ENCODE results near the gene CCDC85C. TPM values are rescaled to one million over a fixed set of nuclear protein-coding genes. Genes with fewer than 3 reads are reported as not detected.

CCDC85C gene
- total RNA-seq, 1 experiment from 2014 or later, result 42.3 TPM

GRCh38 chr14:99568567-99569560, 35.1 kb downstream of the CCDC85C start:
- Histone ChIP-seq H3K4me1 (ENCODE audit: control insufficient read depth in 1 of 2, insufficient read depth in 2 of 2, low read length in 2 of 2) (peaks cover 34 to 48% of the 10 kb centered on the region in 2 experiments), H3K9me2 (ENCODE audit: insufficient read depth) (no peaks in the 10 kb centered on the region), H3K27me3 (ENCODE audit: insufficient read depth, low read length) (no peaks in the 10 kb centered on the region), H4K20me1 (ENCODE audit: insufficient read depth) (no peaks in the 10 kb centered on the region), H2AFZ (ENCODE audit: low read depth, low read length, poor library complexity, severe bottlenecking) (no peak overlapping the region), H3K79me2 (ENCODE audit: insufficient read depth, low read length) (peaks cover 33% of the 10 kb centered on the region), H3K9me3 (ENCODE audit: control insufficient read depth in 1 of 2, insufficient read depth in 1 of 2, low read depth in 1 of 2, low read length in 2 of 2) (no peaks in the 10 kb centered on the region), H3K4me2 (ENCODE audit: low read length) (no peak overlapping the region; the same call in 1 of the 2 replicates), H3K36me3 (ENCODE audit: control insufficient read depth in 1 of 2, insufficient read depth in 2 of 2, low read length in 2 of 2) (no peaks in the 10 kb centered on the region), H3K27ac (ENCODE audit: low read depth, low read length) (no peak overlapping the region), H3K4me3 (replicated peaks in 1 of 2; ENCODE audit: low read depth in 1 of 2, low read length in 2 of 2) (no peak overlapping the region), H3K9ac (ENCODE audit: low read length) (no peak overlapping the region)
- ChIA-PET POLR2A (interaction anchor here (0.7 kb wide), 1 partner anchor 11 kb away, joined by 3 read pairs; no protein-coding TSS in a partner anchor), RAD21 (ENCODE audit: low non-redundant PET in 1 of 2, low total read pairs in 2 of 2, uncharacterized antibody in 2 of 2, unreplicated experiment in 2 of 2) (no interaction called here), CTCF (no interaction called here)
- no peak for ATAC-seq
- intact Hi-C loops (cut with micrococcal nuclease), result no loop called here
- TF ChIP-seq JUND (IDR thresholded peaks at IDR 0.05) (no peak), ZNF274 (IDR thresholded peaks at IDR 0.05; ENCODE audit: low read depth, low read length) (no peak), FOSL1 (IDR thresholded peaks at IDR 0.05; ENCODE audit: low read depth) (no peak), CBX3 (IDR thresholded peaks at IDR 0.05; ENCODE audit: low read depth) (no peak), ZBTB33 (IDR thresholded peaks at IDR 0.05; ENCODE audit: extremely low read depth, insufficient replicate concordance, low read length) (no peak), EZH2phosphoT487 (IDR thresholded peaks at IDR 0.05; ENCODE audit: borderline replicate concordance) (no peak), SP1 (IDR thresholded peaks at IDR 0.05; ENCODE audit: low read depth) (no peak), ELF1 (IDR thresholded peaks at IDR 0.05; ENCODE audit: borderline replicate concordance, low read depth) (no peak), CEBPB (IDR thresholded peaks at IDR 0.05; ENCODE audit: low read depth) (no peak), EGR1 (IDR thresholded peaks at IDR 0.05; ENCODE audit: low read depth) (no peak), SRF (IDR thresholded peaks at IDR 0.05; ENCODE audit: low read depth) (no peak), MAX (IDR thresholded peaks at IDR 0.05) (no peak)
- no peak for DNase-seq (ENCODE audit: low read depth, low spot score)
- no TSS peak for BruUV-seq (replicated peaks)

All from HCT116 (cell line).